Dermis microvascular lymphatic vessel endothelial cell (primary cell): ENCODE results near the gene COL8A2. TPM values are rescaled to one million over a fixed set of nuclear protein-coding genes. Genes with fewer than 3 reads are reported as not detected.

ENCODE experiments used
- DNase-seq, 2 donors: peaks; one replicate each; pipeline versions ENCODE4 v3.0.0 to v3.0.0-alpha.2; 2010; ENCODE audit warnings: low read depth in 2 of 2
- total RNA-seq: library from RNA; depleted of rRNA; stranded (reverse); fragments of >200 nt; gene quantifications from 2 replicates; pipeline ENCODE4 v1.2.1, GENCODE V29; 2014

Gene COL8A2
- total RNA-seq, 1 donor from 2014 or later = 1.0 TPM

DNA sequence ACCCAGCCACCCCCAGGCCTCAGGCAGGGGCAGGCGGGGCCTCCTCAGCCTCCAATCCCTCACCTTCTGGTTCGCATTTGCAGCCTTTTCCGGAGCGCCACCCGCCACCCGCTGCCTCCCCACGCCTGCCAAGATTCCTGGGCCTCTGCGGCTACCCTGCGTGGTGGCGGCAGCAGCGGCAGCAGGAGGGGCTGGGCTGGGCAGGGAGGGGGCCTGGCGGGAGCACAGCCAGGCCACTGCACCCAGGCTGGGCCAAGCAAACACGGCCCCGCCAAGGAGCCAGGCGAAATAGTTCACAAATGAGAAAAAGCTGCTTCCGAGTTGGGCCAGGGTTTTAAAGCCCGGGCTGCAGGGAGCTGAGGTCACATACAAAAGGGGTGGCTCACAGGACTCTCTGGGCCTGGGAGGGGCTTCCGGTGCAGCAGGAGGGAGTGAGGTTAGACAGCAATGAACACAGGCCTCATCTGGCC lies 9.8 kb downstream of the COL8A2 start:
- no peak for DNase-seq

DNA sequence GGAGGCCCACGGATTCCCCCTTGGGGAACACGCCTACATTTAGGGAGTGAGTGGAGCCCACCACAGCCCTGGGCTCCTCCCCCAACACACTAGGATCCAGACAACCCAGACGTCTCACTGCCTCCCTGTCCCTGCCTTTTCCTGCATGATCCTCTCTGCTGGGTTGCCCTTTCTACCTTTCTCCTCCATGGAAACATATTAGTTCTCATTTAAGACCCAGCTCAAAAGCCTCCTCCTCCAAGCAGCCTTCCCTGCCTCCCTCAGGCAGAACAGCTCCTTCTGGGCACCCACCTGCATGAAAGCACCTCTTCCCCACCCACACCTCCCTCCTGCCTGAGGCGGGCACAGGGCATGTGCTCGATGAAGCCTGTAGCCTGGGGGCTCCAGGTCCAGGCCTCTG lies 10.7 kb downstream of the COL8A2 start:
- DNase-seq = no peak

- no peak for DNase-seq
Observed at GRCh38 chr1:36112823-36113222, 12.2 kb downstream of the COL8A2 start.

DNA sequence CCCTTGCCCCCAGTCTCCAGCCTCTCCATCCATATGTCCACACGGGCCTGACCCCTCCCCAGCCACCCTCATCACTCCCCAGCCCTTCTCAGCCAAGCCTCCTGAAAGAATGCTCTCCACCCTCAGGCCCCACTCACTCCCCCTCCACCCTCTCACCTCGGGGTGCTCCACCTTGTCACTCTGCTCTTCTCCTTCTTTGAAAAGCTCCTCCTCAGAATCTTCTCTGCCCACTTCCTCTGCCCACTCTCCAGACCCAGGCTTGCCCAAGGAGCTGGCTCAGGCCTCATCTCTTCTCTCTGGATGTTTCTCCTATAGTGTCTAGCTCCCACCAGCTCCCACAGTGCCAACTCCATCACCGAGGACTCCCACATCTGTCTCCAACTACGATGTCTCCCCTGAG lies 13.9 kb downstream of the COL8A2 start:
- DNase-seq = no peak

DNA sequence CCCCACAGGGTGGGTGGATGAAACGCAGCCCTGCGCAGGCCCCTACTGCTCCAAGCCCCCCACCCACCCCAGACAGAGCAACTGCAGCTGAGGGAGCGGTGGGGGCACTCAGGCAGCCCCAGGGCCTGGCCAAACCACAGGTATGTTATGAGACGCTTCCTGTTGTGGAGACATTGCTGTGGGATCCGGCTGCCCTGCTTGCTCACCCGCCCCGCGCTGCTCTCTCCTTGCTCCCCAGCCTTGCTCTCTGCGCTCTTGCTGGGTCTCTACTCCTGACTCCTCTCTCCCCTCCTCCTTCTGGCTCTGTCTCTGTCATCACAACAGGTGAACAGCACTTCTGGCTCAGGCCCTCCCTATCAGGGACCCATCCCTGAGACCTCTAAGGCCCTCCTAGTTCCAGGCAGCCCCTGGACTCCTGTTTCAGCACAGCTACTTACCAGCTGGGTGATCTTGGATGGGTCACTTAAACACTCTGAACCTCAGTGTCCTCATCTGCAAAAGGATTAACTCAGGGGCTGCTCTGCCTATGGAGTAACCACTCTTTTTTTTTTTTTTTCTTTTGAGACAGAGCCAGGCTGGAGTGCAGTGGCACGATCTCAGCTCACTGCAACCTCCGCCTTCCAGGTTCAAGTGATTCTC lies 15.9 kb downstream of the COL8A2 start:
- no peak for DNase-seq

DNA sequence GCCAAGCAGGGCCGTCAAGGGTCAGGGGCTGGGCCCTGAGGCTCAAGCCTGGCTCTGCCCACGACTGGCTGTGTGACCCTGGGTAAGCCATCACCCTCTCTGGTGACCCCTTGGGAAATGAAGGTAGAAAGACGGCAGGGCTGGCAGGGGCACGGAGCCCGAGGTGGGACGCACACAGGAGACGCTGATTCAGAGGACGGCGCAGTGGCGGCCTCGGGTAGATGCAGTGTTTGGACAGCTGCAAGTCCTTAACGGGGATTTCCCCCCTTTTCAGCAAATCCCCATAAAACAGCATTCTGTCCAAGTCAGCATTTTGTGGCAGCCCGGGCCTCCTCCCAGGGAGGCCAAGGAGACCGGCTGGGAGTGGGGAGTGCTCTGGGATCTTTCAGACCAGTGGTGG lies 16.7 kb downstream of the COL8A2 start:
- no peak for DNase-seq

GRCh38 chr1:36107394-36107793 lies 17.6 kb downstream of the COL8A2 start:
- DNase-seq = no peak

- DNase-seq = no peak
Observed at GRCh38 chr1:36106269-36106668, 18.8 kb downstream of the COL8A2 start.

DNA sequence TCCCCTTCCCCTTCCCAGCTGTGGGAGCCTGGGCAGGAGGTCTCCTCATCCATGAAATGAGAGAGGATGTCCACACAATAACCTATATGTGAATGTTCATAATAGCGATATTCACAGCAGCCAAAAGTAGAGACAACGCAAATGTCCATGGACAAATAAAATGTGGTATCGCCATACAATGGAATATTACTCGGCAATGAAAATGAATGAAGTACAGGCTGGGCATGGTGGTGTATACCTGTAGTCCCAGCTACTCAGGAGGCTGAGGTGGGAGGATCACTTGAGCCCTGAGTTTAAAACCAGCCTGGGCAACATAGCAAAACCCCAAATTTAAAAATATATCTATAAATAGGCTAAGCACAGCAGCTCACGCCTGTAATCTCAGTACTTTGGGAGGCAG lies 23.5 kb downstream of the COL8A2 start:
- no peak for DNase-seq

- DNase-seq = no peak
Observed at GRCh38 chr1:36100376-36100775, 24.6 kb downstream of the COL8A2 start.

DNA sequence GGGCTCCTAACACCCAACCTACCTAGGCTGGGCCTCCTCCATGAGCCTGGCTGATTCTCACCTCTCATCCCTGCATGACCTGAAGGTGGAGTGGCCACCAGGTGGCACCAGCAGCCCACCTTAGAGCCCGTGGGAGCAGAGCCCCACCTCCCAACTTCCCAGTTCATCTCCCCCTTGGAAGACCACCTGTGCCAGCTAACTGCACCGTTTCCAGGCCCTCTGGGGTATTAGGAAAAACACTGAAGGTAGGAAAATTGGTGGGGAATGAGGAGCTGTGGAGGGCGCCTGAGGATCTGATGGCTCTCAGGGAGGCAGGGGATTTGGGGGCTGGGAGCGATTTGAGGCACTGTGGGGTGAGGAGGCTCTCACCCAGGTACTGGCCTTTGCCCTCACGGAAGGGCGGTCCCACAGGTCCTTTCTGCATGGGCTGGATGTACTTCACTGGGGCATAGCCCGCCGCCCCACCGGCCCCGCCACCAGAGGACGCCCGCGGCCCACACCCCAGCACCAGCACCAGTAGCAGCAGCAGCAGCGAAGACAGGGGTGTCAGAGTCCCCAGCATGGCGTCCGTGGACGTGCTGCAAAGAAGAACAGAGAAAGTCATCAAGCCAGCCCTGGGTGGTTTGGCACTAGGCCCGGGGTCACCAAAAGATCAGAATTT lies 25.2 kb downstream of the COL8A2 start:
- peak; percentile 49 to 74 for DNase-seq

DNA sequence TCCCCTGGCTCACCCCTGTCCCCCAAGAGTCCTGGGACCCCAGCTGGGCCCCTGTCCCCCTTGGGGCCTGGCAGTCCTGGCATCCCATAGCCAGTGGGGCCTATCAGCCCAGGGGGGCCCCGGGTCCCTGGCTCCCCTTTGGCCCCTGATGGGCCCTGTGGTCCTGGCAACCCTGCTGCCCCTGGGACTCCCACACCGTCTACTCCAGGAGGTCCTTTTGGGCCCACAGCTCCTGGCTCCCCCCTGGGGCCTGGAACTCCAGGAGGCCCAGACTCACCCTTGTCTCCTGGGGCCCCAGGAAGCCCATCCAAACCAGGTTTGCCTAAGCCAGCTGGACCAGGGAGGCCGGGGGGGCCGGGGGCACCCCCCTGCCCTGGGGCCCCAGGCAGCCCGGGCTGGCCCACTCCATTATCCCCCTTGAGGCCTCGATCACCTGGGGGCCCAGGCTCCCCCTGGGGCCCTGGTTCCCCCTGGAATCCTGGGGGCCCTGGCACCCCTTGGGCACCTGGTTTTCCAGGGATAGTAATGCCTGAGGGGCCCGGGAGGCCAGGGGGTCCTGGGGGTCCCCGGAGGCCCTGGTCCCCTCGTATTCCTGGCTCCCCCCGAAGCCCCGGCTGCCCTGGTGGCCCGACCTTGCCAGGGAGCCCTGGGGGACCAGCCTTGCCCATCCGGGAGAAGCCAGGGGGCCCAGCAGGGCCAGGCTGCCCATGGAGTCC lies 26.2 kb downstream of the COL8A2 start:
- no peak for DNase-seq

- no peak for DNase-seq
Observed at GRCh38 chr1:36097693-36098585, 27.1 kb downstream of the COL8A2 start.

- no peak for DNase-seq
Observed at GRCh38 chr1:36096500-36097432, 28.3 kb downstream of the COL8A2 start.

DNA sequence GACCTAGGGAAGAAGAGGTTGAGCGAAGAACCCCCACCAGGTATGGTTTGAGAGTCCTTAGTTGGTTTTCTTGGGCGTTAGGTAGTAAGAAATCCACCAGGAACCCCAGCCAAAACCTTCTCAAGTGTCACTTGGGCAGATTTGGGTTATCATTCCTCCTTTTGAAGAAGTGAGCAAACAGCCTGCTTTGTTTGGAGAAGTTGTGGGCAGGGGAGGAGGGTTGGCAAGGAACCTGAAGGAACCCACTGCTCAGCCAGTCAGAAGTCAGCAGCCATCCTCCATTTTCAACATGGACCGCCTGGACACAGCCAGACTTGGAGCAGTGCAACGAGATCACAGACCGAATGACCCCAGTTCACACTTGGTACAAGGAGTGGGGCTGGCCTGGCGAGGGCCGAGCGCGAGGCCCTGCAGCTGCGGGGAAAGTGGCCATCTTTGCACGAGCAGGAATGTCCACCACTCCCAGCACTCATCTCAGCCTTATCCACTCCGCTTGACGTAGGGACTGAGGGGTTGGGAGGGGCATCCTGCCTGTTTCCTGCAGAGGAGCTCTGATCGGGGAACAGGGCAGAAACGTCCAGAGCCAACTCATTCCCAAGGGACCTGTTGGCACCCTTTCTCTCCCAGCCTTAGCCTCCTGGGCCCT lies 29.1 kb downstream of the COL8A2 start:
- no peak for DNase-seq

DNA sequence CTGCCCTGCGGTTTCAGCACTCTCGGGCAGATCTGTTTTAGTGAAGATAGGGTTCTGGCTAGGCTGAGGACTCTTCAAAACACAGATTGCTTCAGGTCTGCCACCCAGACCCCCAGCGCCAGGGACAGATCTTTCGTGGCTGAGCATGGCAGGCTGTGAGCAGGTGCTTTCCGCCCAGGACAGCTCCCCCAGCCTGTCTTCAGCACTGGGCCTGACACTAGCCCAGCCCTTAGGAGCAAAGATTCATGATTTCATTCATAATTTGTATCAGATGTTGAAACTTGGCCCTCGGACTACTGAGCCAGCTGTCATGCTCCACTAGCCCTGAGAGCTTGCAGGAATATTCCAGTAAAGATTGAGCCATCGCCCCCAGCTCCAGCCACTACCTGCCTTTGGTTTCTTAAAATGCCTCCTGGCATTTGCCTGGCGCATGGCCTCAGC lies 30.4 kb downstream of the COL8A2 start:
- DNase-seq = no peak

GRCh38 chr1:36093929-36094328 lies 31.1 kb downstream of the COL8A2 start:
- no peak for DNase-seq

DNA sequence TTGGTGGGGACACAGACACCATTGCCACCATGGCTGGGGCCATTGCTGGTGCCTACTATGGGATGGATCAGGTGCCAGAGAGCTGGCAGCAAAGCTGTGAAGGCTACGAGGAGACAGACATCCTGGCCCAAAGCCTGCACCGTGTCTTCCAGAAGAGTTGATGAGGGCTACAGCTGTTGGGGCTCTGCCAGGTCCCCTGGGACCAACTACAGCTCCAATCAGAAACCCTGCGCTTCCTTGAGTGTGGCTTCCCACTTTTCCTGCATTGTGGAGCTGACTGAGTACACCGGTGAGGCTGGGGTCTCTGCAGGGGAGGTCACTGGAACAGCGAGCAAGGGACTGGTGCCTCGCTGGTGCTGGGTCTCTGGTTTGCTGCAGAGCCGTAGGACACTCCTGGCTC lies 31.8 kb downstream of the COL8A2 start:
- DNase-seq = no peak

DNA sequence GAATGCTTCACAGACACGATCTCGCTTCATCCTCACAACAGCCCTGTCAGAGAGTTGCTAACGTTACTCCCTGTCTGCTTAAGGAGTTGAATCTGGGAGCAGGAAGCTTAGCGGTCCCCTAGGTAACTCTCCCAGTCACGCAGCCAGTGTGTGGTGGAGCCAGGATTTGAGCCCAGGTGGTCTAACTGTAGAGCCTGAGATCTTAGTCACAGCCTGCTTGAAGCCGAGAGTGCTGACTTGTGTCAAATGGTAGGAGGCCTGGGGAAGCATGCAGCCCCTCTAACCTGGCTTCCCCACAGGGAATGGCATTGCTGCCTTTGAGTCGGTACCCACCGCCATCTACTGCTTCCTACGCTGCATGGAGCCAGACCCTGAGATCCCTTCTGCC lies 32.2 kb downstream of the COL8A2 start:
- DNase-seq = no peak

DNA sequence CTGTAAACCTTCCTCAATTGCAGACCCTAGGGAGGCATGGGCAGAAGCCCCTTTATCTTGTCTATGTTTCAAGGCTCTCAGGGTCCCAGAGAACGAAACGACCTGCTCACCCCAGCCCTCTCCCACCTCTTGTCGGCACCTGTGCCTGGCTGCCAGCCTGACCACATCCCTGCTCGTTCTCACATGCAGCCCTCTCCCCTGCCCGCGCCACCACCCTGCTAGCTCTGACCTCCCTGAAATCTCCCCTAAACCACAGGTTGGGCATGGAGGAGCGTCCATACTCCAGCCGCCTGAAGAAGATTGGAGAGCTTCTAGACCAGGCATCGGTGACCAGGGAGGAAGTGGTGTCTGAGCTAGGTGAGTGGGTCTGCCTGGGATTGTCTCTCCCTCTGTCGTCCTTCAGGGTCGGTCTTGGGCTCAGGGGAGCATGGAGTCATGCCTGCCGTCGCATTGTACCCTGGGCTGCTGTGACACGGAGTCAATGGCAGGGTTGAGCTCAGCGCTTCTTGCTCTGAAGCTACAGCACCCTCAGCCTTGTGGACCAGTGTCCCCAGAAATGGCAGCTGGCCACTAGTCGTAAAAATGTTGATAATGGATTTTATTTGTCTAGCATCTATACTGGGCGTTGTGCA lies 32.7 kb downstream of the COL8A2 start:
- DNase-seq = no peak
